Esophagus muscularis mucosa (tissue), 4 donors: ENCODE results near the gene CHORDC1. TPM values are rescaled to one million over a fixed set of nuclear protein-coding genes. Genes with fewer than 3 reads are reported as not detected.

Experiments
- DNase-seq: peaks from one replicate; pipeline ENCODE4 v3.0.0-alpha.2; 2017; ENCODE audit errors: extremely low spot score
- H3K27ac ChIP-seq, 4 donors: fragments of 200-600 bp; sonication (generic); replicated peaks in 1 of 4; 1 replicate in 3 of 4; 2 replicates in 1 of 4; pipeline ENCODE4 v1.5.1; 2016 to 2019; ENCODE audit warnings: mild to moderate bottlenecking in 1 of 4
- H3K27me3 ChIP-seq, 4 donors: fragments of 200-600 bp; sonication (generic); one replicate each; pipeline versions ENCODE4 v1.5.1 to v1.6.0; 2016 to 2019
- H3K36me3 ChIP-seq, 4 donors: fragments of 200-600 bp; sonication (generic); one replicate each; pipeline ENCODE4 v1.5.1; 2016 to 2019
- H3K4me1 ChIP-seq, 4 donors: fragments of 200-600 bp; sonication (generic); one replicate each; pipeline ENCODE4 v1.5.1; 2016 to 2019
- H3K4me3 ChIP-seq, 4 donors: fragments of 200-600 bp; sonication (generic); 1 replicate in 2 of 4; 2 replicates in 2 of 4; pipeline ENCODE4 v1.5.1; 2016 to 2019; ENCODE audit warnings: mild to moderate bottlenecking in 4 of 4, moderate library complexity in 1 of 4
- H3K9me3 ChIP-seq, 4 donors: fragments of 200-600 bp; sonication (generic); 1 replicate in 3 of 4; 2 replicates in 1 of 4; pipeline ENCODE4 v1.5.1; 2016 to 2019
- EP300 ChIP-seq: sonication (generic); formaldehyde crosslinking; IDR thresholded peaks from one replicate; pipeline ENCODE4 v1.6.1; 2017; ENCODE audit warnings: antibody characterized with exemption
- POLR2A ChIP-seq: fragments of 450-650 bp; IDR thresholded peaks from one replicate; pipeline ENCODE4 v1.6.1; 2017; ENCODE audit warnings: antibody characterized with exemption, moderate library complexity, mild to moderate bottlenecking, low read depth
- POLR2AphosphoS5 ChIP-seq, 2 donors: sonication (generic); formaldehyde crosslinking; IDR thresholded peaks; one replicate each; pipeline ENCODE4 v1.6.1; 2017; ENCODE audit warnings: antibody characterized with exemption in 2 of 2
- WGBS: methylation state at CpG from one replicate; pipeline ENCODE4 v1.1.5; 2018; 5-methylcytosine and 5-hydroxymethylcytosine counted together
- intact Hi-C: fragments of 100-400 bp; cut with DNase I; formaldehyde crosslinking; loops from one replicate; pipeline ENCODE4 v1.15.1; 2023
- total RNA-seq, 4 donors: library from RNA; depleted of rRNA; stranded (reverse); fragments of >200 nt; gene quantifications; one replicate each; pipeline versions ENCODE4 v1.1.0 to v1.2.1, GENCODE V29; 2016
- TF ChIP-seq, protein P1 (sequence below), 3 experiments: fragments of 200-600 bp in 2 of 3; fragments of 450-650 bp in 1 of 3; sonication (generic) in 2 of 3; IDR thresholded peaks; one replicate each; pipeline ENCODE4 v1.5.1; 2017 to 2019; ENCODE audit warnings: antibody characterized with exemption in 3 of 3, mild to moderate bottlenecking in 2 of 3, moderate library complexity in 1 of 3

The CHORDC1 gene
- total RNA-seq, 4 donors from 2014 or later = 37.6 to 71.8 (median 45.4) TPM

- intact Hi-C loops = no loop called here
- H3K36me3 ChIP-seq = no peaks in the 10 kb centered on the region
- no peaks in the 10 kb centered on the region for H3K27me3 ChIP-seq
- 86% methylated on average over 2 of the region's 2 CpGs for WGBS
- H3K27ac ChIP-seq = no peak overlapping the region
- no peak for DNase-seq
- H3K4me1 ChIP-seq = no peaks in the 10 kb centered on the region
- H3K9me3 ChIP-seq = no peaks in the 10 kb centered on the region
- no peak overlapping the region for H3K4me3 ChIP-seq
- TF ChIP-seq POLR2AphosphoS5 (IDR thresholded peaks at IDR 0.05) (no peak), EP300 (no peak), POLR2A (no peak)
- TF ChIP-seq, protein P1, sequence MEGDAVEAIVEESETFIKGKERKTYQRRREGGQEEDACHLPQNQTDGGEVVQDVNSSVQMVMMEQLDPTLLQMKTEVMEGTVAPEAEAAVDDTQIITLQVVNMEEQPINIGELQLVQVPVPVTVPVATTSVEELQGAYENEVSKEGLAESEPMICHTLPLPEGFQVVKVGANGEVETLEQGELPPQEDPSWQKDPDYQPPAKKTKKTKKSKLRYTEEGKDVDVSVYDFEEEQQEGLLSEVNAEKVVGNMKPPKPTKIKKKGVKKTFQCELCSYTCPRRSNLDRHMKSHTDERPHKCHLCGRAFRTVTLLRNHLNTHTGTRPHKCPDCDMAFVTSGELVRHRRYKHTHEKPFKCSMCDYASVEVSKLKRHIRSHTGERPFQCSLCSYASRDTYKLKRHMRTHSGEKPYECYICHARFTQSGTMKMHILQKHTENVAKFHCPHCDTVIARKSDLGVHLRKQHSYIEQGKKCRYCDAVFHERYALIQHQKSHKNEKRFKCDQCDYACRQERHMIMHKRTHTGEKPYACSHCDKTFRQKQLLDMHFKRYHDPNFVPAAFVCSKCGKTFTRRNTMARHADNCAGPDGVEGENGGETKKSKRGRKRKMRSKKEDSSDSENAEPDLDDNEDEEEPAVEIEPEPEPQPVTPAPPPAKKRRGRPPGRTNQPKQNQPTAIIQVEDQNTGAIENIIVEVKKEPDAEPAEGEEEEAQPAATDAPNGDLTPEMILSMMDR (IDR thresholded peaks at IDR 0.05) = no peak
These were observed 28.8 kb upstream of the CHORDC1 start for GRCh38 chr11:90251599-90251998.

GRCh38 chr11:90250970-90251369, 28.1 kb upstream of the CHORDC1 start:
- no peak for TF ChIP-seq POLR2A
- no peak for TF ChIP-seq POLR2AphosphoS5 (IDR thresholded peaks at IDR 0.05)
- TF ChIP-seq, protein P1 (IDR thresholded peaks at IDR 0.05) = no peak
- TF ChIP-seq EP300 = no peak
- H3K36me3 ChIP-seq = no peaks in the 10 kb centered on the region
- WGBS = 60% methylated on average over 8 of the region's 8 CpGs
- H3K27ac ChIP-seq = no peak overlapping the region
- intact Hi-C loops = no loop called here
- no peaks in the 10 kb centered on the region for H3K27me3 ChIP-seq
- no peak for DNase-seq
- H3K9me3 ChIP-seq = no peaks in the 10 kb centered on the region
- H3K4me3 ChIP-seq = peak overlapping the region in 1 of 4 donors; percentile 5
- H3K4me1 ChIP-seq = no peaks in the 10 kb centered on the region

GRCh38 chr11:90246468-90246867, 23.6 kb upstream of the CHORDC1 start:
- H3K27me3 ChIP-seq = no peaks in the 10 kb centered on the region
- no peaks in the 10 kb centered on the region for H3K4me1 ChIP-seq
- no peaks in the 10 kb centered on the region for H3K9me3 ChIP-seq
- TF ChIP-seq, protein P1 (IDR thresholded peaks at IDR 0.05) = no peak
- TF ChIP-seq EP300 = no peak
- no peak for TF ChIP-seq POLR2A
- no peak for TF ChIP-seq POLR2AphosphoS5 (IDR thresholded peaks at IDR 0.05)
- H3K27ac ChIP-seq = no peak overlapping the region
- WGBS = 93% methylated on average over 1 of the region's 1 CpG
- no peak for DNase-seq
- H3K4me3 ChIP-seq = no peak overlapping the region
- intact Hi-C loops = no loop called here
- no peaks in the 10 kb centered on the region for H3K36me3 ChIP-seq

- DNase-seq = no peak
- WGBS = 94% methylated on average over 1 of the region's 1 CpG
- Histone ChIP-seq H3K4me3 (no peak overlapping the region), H3K36me3 (no peaks in the 10 kb centered on the region), H3K9me3 (no peaks in the 10 kb centered on the region), H3K4me1 (no peaks in the 10 kb centered on the region), H3K27me3 (no peaks in the 10 kb centered on the region), H3K27ac (no peak overlapping the region)
- intact Hi-C loops = no loop called here
- TF ChIP-seq POLR2AphosphoS5 (IDR thresholded peaks at IDR 0.05) = no peak
- TF ChIP-seq EP300 = no peak
- TF ChIP-seq, protein P1 (IDR thresholded peaks at IDR 0.05) = no peak
- TF ChIP-seq POLR2A = no peak
These were observed 20.7 kb upstream of the CHORDC1 start for GRCh38 chr11:90243534-90243933.

GRCh38 chr11:90242894-90243416, 20.1 kb upstream of the CHORDC1 start:
- Histone ChIP-seq H3K27ac (no peak overlapping the region), H3K4me3 (no peak overlapping the region), H3K36me3 (no peaks in the 10 kb centered on the region), H3K27me3 (no peaks in the 10 kb centered on the region), H3K4me1 (no peaks in the 10 kb centered on the region), H3K9me3 (no peaks in the 10 kb centered on the region)
- no peak for DNase-seq
- TF ChIP-seq POLR2AphosphoS5 (IDR thresholded peaks at IDR 0.05) (no peak), EP300 (no peak), POLR2A (no peak)
- TF ChIP-seq, protein P1 (IDR thresholded peaks at IDR 0.05) = no peak
- intact Hi-C loops = no loop called here
- WGBS = 69% methylated on average over 7 of the region's 7 CpGs
